Measurements from ENCODE around the gene CHI3L1.
A peak's percentile ranks its signal among the peaks of the same experiment; 100 is the strongest.

CHI3L1 gene

DNA sequence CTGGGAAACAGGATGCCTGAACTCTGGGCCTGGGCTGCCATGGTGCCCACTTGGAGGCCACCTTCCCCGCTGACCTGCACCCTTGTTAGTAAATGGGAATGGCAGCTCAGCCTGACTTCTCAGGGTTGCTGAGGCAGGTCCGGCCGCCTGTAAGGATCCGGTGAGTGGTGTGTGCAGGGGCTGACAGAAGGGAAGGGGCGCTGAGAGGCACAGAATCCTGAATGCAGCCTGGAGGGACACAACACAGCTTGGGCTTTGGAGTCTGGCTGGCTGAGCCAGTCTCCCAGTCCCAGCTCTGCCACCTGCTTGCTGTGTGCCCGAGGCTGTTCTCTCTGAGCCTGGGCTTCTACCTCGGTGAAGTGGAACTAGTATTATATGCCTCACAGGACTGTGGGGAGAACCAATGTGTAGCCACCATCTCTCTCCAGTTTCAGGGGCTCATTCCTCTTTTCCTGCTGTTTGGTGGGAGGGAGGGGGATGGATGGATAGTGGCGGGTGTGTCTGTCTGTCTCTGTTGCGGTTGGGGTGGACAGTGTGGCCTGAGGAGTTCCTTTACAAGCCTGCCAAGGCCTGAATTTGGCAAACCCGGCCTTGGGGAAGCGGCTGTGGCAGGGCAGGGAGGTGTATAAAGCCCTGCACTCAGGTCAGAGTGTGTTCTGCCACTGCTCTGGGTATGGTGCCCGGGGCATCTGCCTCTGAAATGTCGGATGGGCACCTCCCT is 41.0 kb downstream of the CHI3L1 start:
- Mint-ChIP-seq H3K4me3 (no peak overlapping the region), H3K4me1 (peaks cover 45% of the 10 kb centered on the region), H3K27me3 (ENCODE audit: low read depth) (peaks cover 7% of the 10 kb centered on the region), H3K27ac (peak overlapping the region; percentile 28 to 68 (median 40)), H3K9me3 (no peaks in the 10 kb centered on the region), H3K36me3 (ENCODE audit: low read depth) (peaks cover 7% of the 10 kb centered on the region)
- TF ChIP-seq CTCF (IDR thresholded peaks at IDR 0.05; ENCODE audit: unreplicated experiment in 3 of 3) = no peak

- no peak overlapping the region for H3K4me3 Mint-ChIP-seq
- H3K9me3 Mint-ChIP-seq = no peaks in the 10 kb centered on the region
- no peak overlapping the region for H3K27ac Mint-ChIP-seq
- H3K4me1 Mint-ChIP-seq = peaks cover 37% of the 10 kb centered on the region
- TF ChIP-seq CTCF (IDR thresholded peaks at IDR 0.05; ENCODE audit: unreplicated experiment in 3 of 3) = no peak
- H3K27me3 Mint-ChIP-seq (ENCODE audit: low read depth) = peaks cover 7% of the 10 kb centered on the region
- H3K36me3 Mint-ChIP-seq (ENCODE audit: low read depth) = peaks cover 7% of the 10 kb centered on the region
These were observed 41.8 kb downstream of the CHI3L1 start for GRCh38 chr1:203144661-203145060.

- H3K27ac Mint-ChIP-seq = peak overlapping the region in 1 of 3 experiments; percentile 23
These were observed 42.9 kb downstream of the CHI3L1 start for GRCh38 chr1:203143641-203144040.

DNA sequence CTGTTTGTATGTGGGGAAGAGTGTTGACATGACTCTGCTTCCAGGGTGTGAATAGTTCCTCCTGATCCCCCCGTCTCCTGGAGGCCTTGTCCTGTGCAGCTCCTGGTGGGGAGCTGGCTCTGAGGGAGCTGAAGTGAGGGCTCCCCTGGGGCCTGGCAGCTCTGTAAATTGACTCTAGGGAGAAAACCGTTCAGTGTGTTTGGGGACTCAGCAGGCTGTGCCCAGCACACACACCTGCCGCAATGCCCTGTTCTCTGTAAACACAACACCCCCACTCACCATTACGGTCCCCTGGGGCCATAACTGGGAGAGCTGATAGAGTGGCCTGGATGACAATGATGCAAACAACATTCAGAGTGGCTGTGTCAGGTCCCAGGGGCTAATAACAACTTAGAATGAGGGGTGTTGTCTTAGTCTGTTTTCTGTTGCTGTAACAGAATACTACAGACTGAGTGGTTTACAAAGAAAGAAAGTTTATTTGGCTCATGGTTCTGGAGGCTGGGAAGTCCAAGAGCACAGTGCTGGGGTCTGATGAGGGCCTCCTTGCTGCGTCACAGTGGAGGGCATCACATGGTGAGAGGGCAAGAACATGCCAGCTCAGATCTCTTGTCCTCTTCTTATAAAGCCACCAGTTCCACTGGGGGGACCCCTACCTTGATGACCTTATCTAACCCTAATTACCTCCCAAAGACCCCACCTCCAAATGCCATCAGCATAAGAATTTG is 43.7 kb downstream of the CHI3L1 start:
- H3K4me3 Mint-ChIP-seq = no peak overlapping the region
- H3K9me3 Mint-ChIP-seq = no peaks in the 10 kb centered on the region
- peaks cover 7% of the 10 kb centered on the region for H3K36me3 Mint-ChIP-seq (ENCODE audit: low read depth)
- H3K4me1 Mint-ChIP-seq = peaks cover 29% of the 10 kb centered on the region
- no peak for TF ChIP-seq CTCF (IDR thresholded peaks at IDR 0.05; ENCODE audit: unreplicated experiment in 3 of 3)
- no peak overlapping the region for H3K27ac Mint-ChIP-seq
- H3K27me3 Mint-ChIP-seq (ENCODE audit: low read depth) = peaks cover 3% of the 10 kb centered on the region

More at GRCh38 chr1:203143641-203144040, 42.9 kb downstream of the CHI3L1 start:
- no peak overlapping the region for H3K4me3 Mint-ChIP-seq
- peaks cover 29% of the 10 kb centered on the region for H3K4me1 Mint-ChIP-seq
- peaks cover 3% of the 10 kb centered on the region for H3K27me3 Mint-ChIP-seq (ENCODE audit: low read depth)
- TF ChIP-seq CTCF (IDR thresholded peaks at IDR 0.05; ENCODE audit: unreplicated experiment in 3 of 3) = no peak
- H3K36me3 Mint-ChIP-seq (ENCODE audit: low read depth) = peaks cover 7% of the 10 kb centered on the region
- no peaks in the 10 kb centered on the region for H3K9me3 Mint-ChIP-seq

DNA sequence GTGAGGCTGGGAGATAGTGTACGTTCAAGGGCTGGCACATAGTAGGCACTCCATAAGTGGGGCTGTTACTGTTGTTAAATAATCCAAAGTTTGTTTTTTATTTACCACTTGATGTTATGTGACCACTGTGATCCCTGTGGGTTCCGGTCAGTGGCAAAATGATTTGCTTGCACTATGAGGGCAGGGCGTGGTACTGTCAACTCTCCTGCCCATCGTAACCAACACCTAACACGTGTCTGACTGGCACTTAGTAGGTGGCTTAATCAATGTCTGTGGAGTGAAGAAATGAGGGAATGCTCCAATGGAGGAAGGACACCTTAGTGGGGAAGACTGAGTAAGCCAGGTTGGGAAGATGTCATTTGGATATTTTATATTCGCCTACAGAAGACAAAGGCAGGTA is 44.4 kb downstream of the CHI3L1 start:
- H3K4me3 Mint-ChIP-seq = no peak overlapping the region
- H3K27me3 Mint-ChIP-seq (ENCODE audit: low read depth) = peaks cover 3% of the 10 kb centered on the region
- H3K9me3 Mint-ChIP-seq = no peaks in the 10 kb centered on the region
- H3K36me3 Mint-ChIP-seq (ENCODE audit: low read depth) = peaks cover 7% of the 10 kb centered on the region
- H3K27ac Mint-ChIP-seq = peak overlapping the region in 1 of 3 experiments; percentile 22
- no peak for TF ChIP-seq CTCF (IDR thresholded peaks at IDR 0.05; ENCODE audit: unreplicated experiment in 3 of 3)
- peaks cover 26% of the 10 kb centered on the region for H3K4me1 Mint-ChIP-seq
